Left cardiac atrium (tissue), 4 donors: ENCODE data around the gene CBY3. TPM values are rescaled to one million over a fixed set of nuclear protein-coding genes. Genes with fewer than 3 reads are reported as not detected.
"Not testable (repeated sequence)": the region's sequence is repeated elsewhere in the genome, so short reads cannot be mapped to it uniquely, and the experiment has no call there.

Source experiments
- ATAC-seq, 2 donors: fragments of 200-7000 bp; cut with Tn5 transposase; one replicate each; pipeline ENCODE4 v1.9.1; 2020; ENCODE audit warnings: mild to moderate bottlenecking in 2 of 2, moderate library complexity in 2 of 2
- DNase-seq: peaks from one replicate; pipeline ENCODE4 v3.0.0-alpha.2; 2020
- intact Hi-C, 2 donors: fragments of 100-400 bp; cut with DNase I; formaldehyde crosslinking; loops; one replicate each; pipeline versions ENCODE4 v1.14.1 to v1.15.1; 2022 to 2023
- total RNA-seq, 2 donors: library from RNA; stranded (reverse); fragmentation: NEBNext Ultra II Directional; extraction: Animal tissue kit (Norgen Biotek cat#: 25700); gene quantifications; one replicate each; pipeline ENCODE4 v1.2.1, GENCODE V29; 2021
- donor health status: DM: no; HTN: yes; CAD: no.
- donor health status: DM: no; HTN: yes; CAD: no; lungs with severe emphysema.
- donor health status: DM: yes; HTN: yes; CAD: no.
- donor health status: Dilated cardiomyopathy.

The CBY3 gene
- total RNA-seq, 2 donors from 2014 or later, result not detected

GRCh38 chr5:179679014-179679674 lies 1.7 kb downstream of the CBY3 start:
- ATAC-seq (peak; percentile 60 to 68), DNase-seq (peak; percentile 86)
- intact Hi-C loops, result loop anchor here in 1 of 2 donors (5.0 kb wide), 1 partner anchor 118 kb away; no protein-coding TSS in a partner anchor

DNA sequence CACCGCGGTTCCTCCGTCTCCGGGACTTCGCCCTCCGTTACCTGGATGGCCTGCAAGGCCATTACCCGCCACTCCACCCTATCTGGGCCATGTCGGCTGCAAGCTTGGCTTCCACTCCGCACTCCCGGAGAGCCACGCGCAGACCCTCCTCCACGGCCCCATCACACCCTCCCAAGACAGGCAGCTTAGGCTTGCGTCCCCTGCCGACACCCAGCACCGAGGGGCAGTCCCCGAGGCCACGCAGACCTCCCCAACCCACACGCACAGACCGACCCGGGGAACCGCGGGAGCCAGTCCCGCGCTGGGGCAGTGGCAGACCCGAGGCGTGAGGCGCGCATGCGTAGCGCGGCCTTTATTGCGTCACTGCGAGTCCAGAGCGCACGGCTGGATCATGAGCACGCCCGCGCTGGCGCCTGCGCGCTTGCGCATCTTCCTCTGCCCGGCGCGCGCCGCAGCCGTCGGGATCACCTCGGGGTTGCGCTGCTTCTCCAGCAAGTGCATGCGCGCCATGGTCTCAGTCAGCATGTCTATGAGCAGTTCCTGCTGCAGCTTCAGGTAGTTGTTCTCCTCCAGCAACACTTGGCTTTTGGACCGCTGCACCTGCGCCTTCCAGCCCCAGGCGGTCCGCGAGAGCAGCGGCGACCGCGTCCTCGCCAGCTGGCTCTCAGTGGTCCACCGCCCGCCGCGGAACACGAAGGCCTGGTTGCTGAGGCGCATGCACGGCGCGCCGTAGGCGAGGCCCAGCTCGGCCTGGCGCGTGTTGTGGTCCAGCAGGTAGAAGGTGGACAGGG lies 2.4 kb downstream of the CBY3 start:
- ATAC-seq, result peak; percentile 97 to 98
- peak; percentile 98 for DNase-seq
- intact Hi-C loops, result loop anchor here in 1 of 2 donors (5.0 kb wide), 1 partner anchor 119 kb away; no protein-coding TSS in a partner anchor

DNA sequence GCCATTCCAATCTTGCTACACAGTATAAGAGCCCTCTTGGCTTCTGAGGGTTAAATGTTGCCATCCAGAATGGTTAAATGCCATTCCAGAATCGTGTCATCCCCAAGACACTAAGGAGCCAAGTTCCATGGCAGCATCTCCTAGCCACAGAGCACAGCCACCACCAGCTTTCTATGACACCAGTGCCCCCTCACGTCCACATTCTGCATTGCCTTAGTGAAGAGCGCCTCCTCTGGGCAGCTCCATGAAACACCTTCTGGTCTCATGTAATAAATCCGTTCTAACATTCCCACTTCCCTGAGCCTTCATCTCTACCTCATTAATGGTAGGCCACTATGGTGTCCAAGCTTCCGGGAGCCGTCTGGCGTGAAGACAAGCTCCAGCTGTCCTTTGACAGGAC lies 12.4 kb downstream of the CBY3 start:
- DNase-seq, result no peak
- intact Hi-C loops, result no loop called here
- ATAC-seq, result peak in 1 of 2 donors; percentile 31

GRCh38 chr5:179661647-179662046 lies 19.2 kb downstream of the CBY3 start:
- intact Hi-C loops, ATAC-seq, DNase-seq: not testable (repeated sequence)

DNA sequence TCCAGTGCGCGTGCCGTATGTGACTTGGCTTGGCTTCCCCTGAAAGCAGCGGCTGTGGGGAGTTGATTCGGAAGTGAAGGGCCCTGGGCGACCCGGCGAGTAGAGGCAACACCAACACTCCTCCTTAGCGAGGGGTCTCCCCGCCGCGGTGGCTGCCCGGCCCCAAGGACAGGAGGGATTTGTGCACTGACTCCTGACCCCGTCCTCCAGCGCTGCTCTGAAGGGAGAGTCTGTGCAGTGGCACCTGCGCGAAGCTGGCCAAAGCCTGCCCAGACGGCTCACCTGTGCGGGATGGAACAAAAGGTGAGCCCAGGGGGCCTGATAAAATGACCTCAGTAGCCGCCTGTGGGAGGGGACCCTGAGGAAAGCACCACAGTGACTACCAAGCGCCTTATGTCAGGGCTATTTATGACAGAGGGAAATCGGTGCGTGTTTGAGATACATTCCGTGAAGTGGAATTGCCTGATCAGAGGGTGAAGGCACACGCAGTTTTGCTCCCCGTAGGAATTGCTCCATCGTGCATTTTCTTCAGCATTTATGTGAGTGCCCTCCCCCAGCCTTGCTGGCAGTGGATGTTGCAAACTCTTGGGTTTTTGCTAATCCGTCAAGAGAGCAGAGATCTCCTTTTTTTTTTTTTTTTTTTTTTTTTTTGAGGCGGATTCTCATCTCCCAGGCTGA lies 22.5 kb downstream of the CBY3 start:
- DNase-seq, intact Hi-C loops: not testable (repeated sequence)
- peak; percentile 39 to 48 for ATAC-seq

DNA sequence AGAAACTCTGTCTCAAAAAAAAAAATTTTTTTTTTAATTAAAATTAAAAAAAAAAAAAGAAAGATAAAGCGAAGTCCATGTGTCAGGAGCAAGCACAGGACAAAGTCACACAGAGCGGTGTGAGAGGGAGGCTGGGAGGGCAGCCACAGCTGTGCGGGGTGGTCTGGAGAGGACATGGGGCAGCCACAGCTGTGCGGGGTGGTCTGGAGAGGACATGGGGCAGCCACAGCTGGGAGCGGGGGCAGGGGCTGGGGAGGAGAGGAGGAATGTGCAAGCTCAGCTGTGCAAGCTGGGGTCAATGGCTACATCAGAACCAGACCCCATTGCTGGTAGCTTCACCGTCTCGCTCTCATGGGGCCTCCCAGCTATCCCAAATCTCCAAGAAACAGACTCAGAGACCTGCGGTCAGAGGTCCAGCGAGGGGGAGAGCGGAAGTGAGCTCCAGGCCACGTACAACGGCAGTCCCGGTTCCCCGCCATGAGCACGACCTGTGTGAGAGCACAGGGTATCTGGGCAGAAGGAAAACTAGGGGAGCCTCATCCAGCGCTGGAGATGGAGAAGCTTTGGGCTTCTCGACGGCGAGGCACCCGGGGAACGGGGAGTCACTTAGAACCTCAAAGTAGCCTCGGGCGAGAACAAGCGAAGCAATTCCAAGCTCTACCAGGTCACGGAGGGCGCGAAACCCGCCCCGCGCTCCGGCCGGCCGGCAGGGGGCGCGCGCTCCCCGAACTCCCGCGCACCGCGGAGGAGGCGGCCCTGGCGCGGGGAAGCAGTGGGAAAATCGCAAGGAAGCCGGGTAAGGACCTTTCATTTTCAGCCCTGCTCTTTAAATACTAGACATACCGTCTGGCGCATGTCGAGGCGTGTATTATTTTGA lies 23.3 kb downstream of the CBY3 start:
- ATAC-seq, result peak; percentile 97
- intact Hi-C loops, DNase-seq: not testable (repeated sequence)

GRCh38 chr5:179653135-179653534 lies 27.7 kb downstream of the CBY3 start:
- intact Hi-C loops, ATAC-seq, DNase-seq: not testable (repeated sequence)

DNA sequence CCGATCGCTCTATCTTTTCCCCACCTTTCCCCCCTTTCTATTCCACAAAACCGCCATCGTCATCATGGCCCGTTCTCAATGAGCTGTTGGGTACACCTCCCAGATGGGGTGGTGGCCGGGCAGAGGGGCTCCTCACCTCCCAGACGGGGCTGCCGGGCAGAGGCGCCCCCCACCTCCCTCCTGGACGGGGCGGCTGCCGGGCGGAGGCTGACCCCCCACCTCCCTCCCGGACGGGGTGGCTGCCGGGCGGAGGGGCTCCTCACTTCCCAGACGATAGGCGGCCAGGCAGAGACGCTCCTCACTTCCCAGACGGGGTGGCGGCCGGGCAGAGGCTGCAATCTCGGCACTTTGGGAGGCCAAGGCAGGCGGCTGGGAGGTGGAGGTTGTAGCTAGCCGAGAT lies 30.6 kb downstream of the CBY3 start:
- intact Hi-C loops, result not testable (repeated sequence)

GRCh38 chr5:179649166-179649703 lies 31.6 kb downstream of the CBY3 start:
- intact Hi-C loops, result not testable (repeated sequence)

More for the DNA sequence above, 30.6 kb downstream of the CBY3 start:
- not testable (repeated sequence) for ATAC-seq, DNase-seq

DNA sequence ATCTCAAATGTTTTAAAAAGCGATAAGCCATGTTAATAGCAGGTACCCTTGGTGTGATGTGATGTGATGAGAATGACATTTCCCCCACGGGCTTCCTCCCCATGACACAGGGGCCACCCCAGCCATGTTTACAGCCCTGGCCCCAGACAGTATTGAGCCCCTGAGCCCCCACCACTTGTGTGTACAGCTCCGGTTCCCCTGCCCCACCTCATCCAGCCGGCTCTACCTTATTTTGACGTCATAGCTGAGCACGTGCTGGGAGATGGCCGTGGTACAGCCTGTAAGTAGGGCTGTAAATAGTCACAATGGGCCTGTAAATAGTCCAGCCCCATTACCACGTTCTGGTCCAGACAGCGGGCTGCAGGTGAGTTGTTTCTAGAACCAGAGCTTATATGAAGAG lies 32.4 kb downstream of the CBY3 start:
- intact Hi-C loops, result no loop called here
- DNase-seq (no peak), ATAC-seq (no peak)

More at GRCh38 chr5:179649166-179649703, 31.6 kb downstream of the CBY3 start:
- DNase-seq, ATAC-seq: not testable (repeated sequence)

DNA sequence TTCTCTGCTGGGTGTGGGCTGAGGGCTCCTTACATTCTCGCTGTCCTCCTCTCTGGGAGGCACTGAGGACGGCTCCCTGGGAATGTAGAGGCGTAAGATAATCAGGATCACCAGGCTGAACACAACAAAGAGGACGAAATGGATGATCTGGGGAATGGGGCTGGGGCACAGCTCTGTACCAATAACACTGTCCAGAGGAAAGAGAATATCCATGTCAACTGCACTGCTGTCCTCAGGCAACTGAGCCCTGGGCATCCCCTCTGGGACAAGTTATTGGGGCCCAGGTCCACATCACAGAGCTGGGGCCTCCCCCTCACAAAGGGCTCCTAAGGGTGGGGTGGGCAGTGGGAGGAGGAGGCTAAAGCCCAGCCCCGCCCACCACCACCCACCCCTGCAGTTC lies 36.1 kb downstream of the CBY3 start:
- intact Hi-C loops, DNase-seq, ATAC-seq: not testable (repeated sequence)

DNA sequence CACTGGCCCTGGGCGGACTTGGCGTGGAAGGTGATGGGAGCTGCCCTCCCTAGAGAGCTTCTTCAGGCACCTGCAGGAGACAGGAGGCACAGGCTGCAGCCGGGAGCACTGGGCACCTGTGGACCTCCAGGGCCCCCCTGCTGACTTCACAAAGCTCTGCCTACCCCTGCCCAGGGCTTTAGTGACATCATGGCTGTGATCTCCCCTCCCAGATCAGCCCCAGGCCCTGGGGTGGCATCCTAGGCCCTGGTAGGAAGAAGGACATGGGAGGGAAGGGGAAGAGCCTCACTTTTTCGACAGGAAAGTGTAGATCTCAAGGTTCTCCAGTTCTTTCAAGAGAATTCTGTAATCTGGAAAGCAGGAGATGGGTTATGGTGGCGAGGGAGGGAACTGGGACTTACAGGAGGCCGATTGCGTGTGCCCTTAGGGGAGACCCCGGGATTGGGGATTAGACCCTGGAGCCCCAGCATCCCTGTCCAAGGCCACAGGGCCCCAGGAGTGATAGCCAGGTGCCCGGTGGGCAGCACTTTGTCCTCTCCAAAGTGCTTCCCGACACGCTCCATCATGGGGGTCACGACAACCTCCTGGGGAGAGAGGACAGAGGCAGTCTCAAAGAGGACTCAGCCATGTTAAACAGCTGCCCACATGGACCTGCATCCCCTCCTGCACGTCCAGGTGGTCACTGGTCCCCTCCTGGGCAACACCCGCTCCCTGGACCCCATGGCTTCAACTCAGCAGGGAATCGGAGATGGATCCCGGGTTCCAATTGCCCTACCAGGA lies 37.5 kb downstream of the CBY3 start:
- DNase-seq, ATAC-seq, intact Hi-C loops: not testable (repeated sequence)

- ATAC-seq, DNase-seq, intact Hi-C loops: not testable (repeated sequence)
Observed at GRCh38 chr5:179642626-179643025, 38.2 kb downstream of the CBY3 start.

DNA sequence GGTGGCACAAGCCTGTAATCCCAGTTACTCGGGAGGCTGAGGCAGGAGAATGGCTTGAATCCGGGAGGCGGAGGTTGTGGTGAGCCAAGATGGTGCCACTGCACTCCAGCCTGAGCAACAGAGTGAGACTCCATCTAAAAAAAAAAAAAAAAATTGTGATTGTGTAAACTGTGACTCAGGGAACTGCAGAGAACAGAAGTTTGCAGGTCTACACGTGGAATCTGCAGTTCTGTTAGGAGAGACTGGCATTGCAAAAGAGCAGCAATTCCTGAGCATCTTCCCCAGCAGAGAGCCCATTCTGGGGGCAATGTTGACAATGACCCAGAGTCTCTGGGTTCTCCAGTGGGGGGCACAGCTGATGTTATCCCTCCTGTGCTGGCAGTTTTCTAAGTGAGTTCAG lies 39.1 kb downstream of the CBY3 start:
- ATAC-seq, intact Hi-C loops, DNase-seq: not testable (repeated sequence)

GRCh38 chr5:179639296-179639695 lies 41.5 kb downstream of the CBY3 start:
- DNase-seq, ATAC-seq, intact Hi-C loops: not testable (repeated sequence)

DNA sequence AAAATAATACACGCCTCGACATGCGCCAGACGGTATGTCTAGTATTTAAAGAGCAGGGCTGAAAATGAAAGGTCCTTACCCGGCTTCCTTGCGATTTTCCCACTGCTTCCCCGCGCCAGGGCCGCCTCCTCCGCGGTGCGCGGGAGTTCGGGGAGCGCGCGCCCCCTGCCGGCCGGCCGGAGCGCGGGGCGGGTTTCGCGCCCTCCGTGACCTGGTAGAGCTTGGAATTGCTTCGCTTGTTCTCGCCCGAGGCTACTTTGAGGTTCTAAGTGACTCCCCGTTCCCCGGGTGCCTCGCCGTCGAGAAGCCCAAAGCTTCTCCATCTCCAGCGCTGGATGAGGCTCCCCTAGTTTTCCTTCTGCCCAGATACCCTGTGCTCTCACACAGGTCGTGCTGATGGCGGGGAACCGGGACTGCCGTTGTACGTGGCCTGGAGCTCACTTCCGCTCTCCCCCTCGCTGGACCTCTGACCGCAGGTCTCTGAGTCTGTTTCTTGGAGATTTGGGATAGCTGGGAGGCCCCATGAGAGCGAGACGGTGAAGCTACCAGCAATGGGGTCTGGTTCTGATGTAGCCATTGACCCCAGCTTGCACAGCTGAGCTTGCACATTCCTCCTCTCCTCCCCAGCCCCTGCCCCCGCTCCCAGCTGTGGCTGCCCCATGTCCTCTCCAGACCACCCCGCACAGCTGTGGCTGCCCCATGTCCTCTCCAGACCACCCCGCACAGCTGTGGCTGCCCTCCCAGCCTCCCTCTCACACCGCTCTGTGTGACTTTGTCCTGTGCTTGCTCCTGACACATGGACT lies 46.3 kb downstream of the CBY3 start:
- ATAC-seq, result peak; percentile 96 to 98
- DNase-seq, intact Hi-C loops: not testable (repeated sequence)
